Right cardiac atrium (tissue), 5 donors: ENCODE measurements around the gene FASTKD3. TPM values are rescaled to one million over a fixed set of nuclear protein-coding genes. Genes with fewer than 3 reads are reported as not detected.

Experiments
- ATAC-seq, 2 donors: fragments of 200-7000 bp; cut with Tn5 transposase; one replicate each; pipeline versions ENCODE4 v1.8.0 to v1.9.1; 2020; ENCODE audit warnings: moderate library complexity in 2 of 2, mild to moderate bottlenecking in 1 of 2
- DNase-seq, 3 donors: peaks; one replicate each; pipeline ENCODE4 v3.0.0-alpha.2; 2020
- H3K27ac ChIP-seq: one replicate; pipeline ENCODE4 v1.5.1; 2013; ENCODE audit warnings: mild to moderate bottlenecking, low read length, control low read depth, moderate library complexity
- H3K27me3 ChIP-seq: one replicate; pipeline ENCODE4 v1.6.1; 2013; ENCODE audit not compliant: control insufficient read depth, insufficient read depth
- H3K4me1 ChIP-seq: one replicate; pipeline ENCODE4 v1.6.1; 2013; ENCODE audit warnings: low read length; ENCODE audit not compliant: control insufficient read depth, insufficient read depth
- H3K4me3 ChIP-seq: one replicate; pipeline ENCODE4 v1.5.1; 2013; ENCODE audit warnings: low read length, control low read depth
- H3K9me3 ChIP-seq: one replicate; pipeline ENCODE4 v1.6.1; 2013; ENCODE audit warnings: low read length; ENCODE audit not compliant: control insufficient read depth
- WGBS: extraction: QIAGEN DNeasy Blood & Tissue Kit; methylation state at CpG from one replicate; pipeline ENCODE4 v1.1.7; 2013; 5-methylcytosine and 5-hydroxymethylcytosine counted together
- intact Hi-C, 4 donors: fragments of 100-400 bp; cut with DNase I; formaldehyde crosslinking; loops; one replicate each; pipeline versions ENCODE4 v1.11.0 to v1.14.0; 2022 to 2023
- polyA plus RNA-seq: library from polyadenylated mRNA; stranded (reverse); fragments of 200-250 nt; gene quantifications from one replicate; pipeline ENCODE4 v1.2.3, GENCODE V29; 2013
- total RNA-seq, 4 donors: library from RNA; stranded (reverse); fragmentation: NEBNext Ultra II Directional; extraction: Animal tissue kit (Norgen Biotek cat#: 25700); gene quantifications; one replicate each; pipeline ENCODE4 v1.2.1, GENCODE V29; 2021
- donor health status: healthy with polysubstance abuse.
- donor health status: DM: no; HTN: yes; CAD: no.
- donor health status: DM: no; HTN: no; CAD: no.
- donor health status: DM: no; HTN: yes; CAD: no; lungs with severe emphysema.
- donor health status: DM: yes; HTN: yes; CAD: no.

Gene FASTKD3
- total and polyA plus RNA-seq, 5 donors = 3.5 to 6.2 (median 4.9) TPM

DNA sequence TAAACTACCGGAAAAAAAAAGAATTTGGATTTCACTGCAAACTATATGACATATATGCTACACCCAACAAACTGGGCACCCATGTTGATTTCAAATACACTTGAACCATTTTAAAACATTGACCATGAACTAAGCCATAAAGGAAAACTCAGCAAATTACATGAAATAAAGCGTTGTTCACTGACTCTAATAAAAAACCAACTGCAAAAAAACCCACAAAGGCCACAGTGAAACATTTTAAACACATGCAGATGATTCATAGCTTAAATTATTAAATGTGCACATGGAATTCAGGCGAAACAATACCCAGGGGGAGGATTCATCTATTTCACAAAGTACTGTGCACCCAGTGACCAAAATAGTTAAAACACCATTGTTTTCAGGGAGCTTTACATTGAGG is 33.4 kb upstream of the FASTKD3 start:
- no peak for DNase-seq
- H3K9me3 ChIP-seq = peaks cover 4% of the 10 kb centered on the region
- WGBS = 80% methylated on average over 3 of the region's 3 CpGs
- intact Hi-C loops = no loop called here
- H3K4me1 ChIP-seq = no peaks in the 10 kb centered on the region
- no peak for ATAC-seq
- no peaks in the 10 kb centered on the region for H3K27me3 ChIP-seq
- H3K4me3 ChIP-seq = no peak overlapping the region
- H3K27ac ChIP-seq = no peak overlapping the region

DNA sequence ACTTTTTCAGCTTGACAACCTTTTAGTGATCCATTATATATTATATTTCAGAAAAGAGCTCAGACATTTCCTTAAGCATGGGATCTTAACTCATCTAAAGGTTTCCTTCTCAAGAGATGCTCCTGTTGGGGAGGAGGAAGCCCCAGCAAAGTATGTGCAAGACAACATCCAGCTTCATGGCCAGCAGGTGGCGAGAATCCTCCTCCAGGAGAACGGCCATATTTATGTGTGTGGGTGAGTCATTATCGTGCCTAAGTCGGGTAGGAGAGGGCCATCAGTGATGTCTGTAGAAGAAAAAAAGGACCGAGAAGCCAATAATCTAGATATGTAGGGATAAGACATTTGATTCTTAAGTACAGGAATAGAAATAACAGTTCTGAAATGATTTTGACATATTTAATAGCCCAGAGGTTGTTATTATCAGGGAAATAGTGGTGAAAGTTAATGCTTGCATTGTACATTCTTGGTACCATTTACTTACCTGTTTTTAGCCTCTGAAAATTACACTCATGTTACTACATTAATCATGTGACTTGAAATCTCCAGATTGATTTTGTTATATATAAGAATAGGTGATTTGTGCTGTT is 28.3 kb upstream of the FASTKD3 start:
- no peaks in the 10 kb centered on the region for H3K4me1 ChIP-seq
- 65% methylated on average over 5 of the region's 5 CpGs for WGBS
- H3K9me3 ChIP-seq = peaks cover 4% of the 10 kb centered on the region
- no peak for ATAC-seq
- DNase-seq = peak in 2 of 3 donors; percentile 19 to 35
- intact Hi-C loops = no loop called here
- H3K27me3 ChIP-seq = no peaks in the 10 kb centered on the region
- H3K27ac ChIP-seq = no peak overlapping the region
- H3K4me3 ChIP-seq = no peak overlapping the region

DNA sequence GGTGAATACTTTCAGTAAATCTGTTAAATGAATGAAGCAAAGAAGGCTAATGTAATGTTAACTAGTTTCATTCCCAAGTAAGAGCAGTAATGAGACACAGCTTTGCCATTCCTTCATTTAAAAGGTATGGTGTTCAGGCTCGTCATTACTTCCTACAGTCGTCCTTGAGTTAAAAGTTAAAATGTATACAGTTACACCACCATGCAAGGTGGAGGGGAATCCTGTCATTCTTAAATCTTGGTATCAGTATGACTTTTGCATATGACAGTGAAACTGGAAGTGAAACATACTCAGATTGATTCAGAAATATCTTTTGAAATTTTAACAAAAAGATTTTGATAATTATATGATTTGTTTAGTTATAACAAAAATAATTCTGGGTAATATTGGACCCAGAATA is 26.0 kb upstream of the FASTKD3 start:
- DNase-seq (no peak), ATAC-seq (no peak)
- Histone ChIP-seq H3K9me3 (peaks cover 2% of the 10 kb centered on the region), H3K27ac (no peak overlapping the region), H3K4me1 (no peaks in the 10 kb centered on the region), H3K4me3 (no peak overlapping the region), H3K27me3 (no peaks in the 10 kb centered on the region)
- 86% methylated on average over 2 of the region's 2 CpGs for WGBS
- intact Hi-C loops = no loop called here

GRCh38 chr5:7894439-7894838 is 25.6 kb upstream of the FASTKD3 start:
- Histone ChIP-seq H3K4me1 (no peaks in the 10 kb centered on the region), H3K4me3 (no peak overlapping the region), H3K9me3 (peaks cover under 1% of the 10 kb centered on the region), H3K27me3 (no peaks in the 10 kb centered on the region), H3K27ac (no peak overlapping the region)
- 73% methylated on average over 5 of the region's 5 CpGs for WGBS
- intact Hi-C loops = no loop called here
- ATAC-seq (no peak), DNase-seq (no peak)

GRCh38 chr5:7888901-7889300 is 20.1 kb upstream of the FASTKD3 start:
- Histone ChIP-seq H3K27me3 (no peaks in the 10 kb centered on the region), H3K9me3 (no peaks in the 10 kb centered on the region), H3K4me1 (no peaks in the 10 kb centered on the region), H3K4me3 (no peak overlapping the region), H3K27ac (no peak overlapping the region)
- DNase-seq (no peak), ATAC-seq (no peak)
- intact Hi-C loops = no loop called here
- 94% methylated on average over 9 of the region's 9 CpGs for WGBS

GRCh38 chr5:7886849-7887475 is 18.1 kb upstream of the FASTKD3 start:
- intact Hi-C loops = no loop called here
- Histone ChIP-seq H3K27ac (no peak overlapping the region), H3K9me3 (no peaks in the 10 kb centered on the region), H3K4me1 (no peaks in the 10 kb centered on the region), H3K27me3 (no peaks in the 10 kb centered on the region), H3K4me3 (no peak overlapping the region)
- DNase-seq (no peak), ATAC-seq (no peak)
- WGBS = 70% methylated on average over 7 of the region's 7 CpGs

- H3K4me3 ChIP-seq = no peak overlapping the region
- ATAC-seq = peak in 1 of 2 donors; percentile 47
Observed at GRCh38 chr5:7884491-7885267, 15.8 kb upstream of the FASTKD3 start.

DNA sequence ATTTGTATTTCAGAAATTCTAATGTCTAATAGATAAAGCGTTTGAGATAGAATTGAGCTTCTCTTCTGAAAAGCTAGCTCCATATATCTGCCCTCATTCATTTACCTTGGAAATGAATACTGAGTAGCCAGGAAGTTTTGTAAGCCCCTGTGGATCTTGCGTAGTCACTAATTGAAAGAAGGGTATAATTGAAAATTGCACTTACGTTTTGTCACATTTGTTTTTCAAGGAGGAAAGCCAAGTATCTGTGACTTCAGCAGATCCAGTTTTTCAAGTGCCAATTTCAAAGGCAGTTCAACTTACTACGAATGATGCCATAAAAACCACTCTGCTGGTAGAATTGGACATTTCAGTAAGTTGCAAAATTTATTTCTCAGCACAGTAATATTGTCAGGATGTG is 14.1 kb upstream of the FASTKD3 start:
- no peak for ATAC-seq
- Histone ChIP-seq H3K27me3 (no peaks in the 10 kb centered on the region), H3K9me3 (peaks cover 4% of the 10 kb centered on the region), H3K4me3 (no peak overlapping the region), H3K27ac (no peak overlapping the region), H3K4me1 (no peaks in the 10 kb centered on the region)
- no peak for DNase-seq
- intact Hi-C loops = no loop called here
- WGBS = 81% methylated on average over 4 of the region's 4 CpGs

More at GRCh38 chr5:7884491-7885267, 15.8 kb upstream of the FASTKD3 start:
- Histone ChIP-seq H3K27ac (no peak overlapping the region), H3K27me3 (no peaks in the 10 kb centered on the region), H3K9me3 (peaks cover 3% of the 10 kb centered on the region), H3K4me1 (no peaks in the 10 kb centered on the region)
- WGBS = 65% methylated on average over 5 of the region's 5 CpGs
- intact Hi-C loops = no loop called here
- DNase-seq = no peak

GRCh38 chr5:7881816-7882215 is 13.0 kb upstream of the FASTKD3 start:
- H3K4me3 ChIP-seq = no peak overlapping the region
- intact Hi-C loops = no loop called here
- DNase-seq (no peak), ATAC-seq (no peak)
- H3K4me1 ChIP-seq = no peaks in the 10 kb centered on the region
- no peaks in the 10 kb centered on the region for H3K27me3 ChIP-seq
- H3K9me3 ChIP-seq = peaks cover 4% of the 10 kb centered on the region
- WGBS = 90% methylated on average over 2 of the region's 2 CpGs
- no peak overlapping the region for H3K27ac ChIP-seq

DNA sequence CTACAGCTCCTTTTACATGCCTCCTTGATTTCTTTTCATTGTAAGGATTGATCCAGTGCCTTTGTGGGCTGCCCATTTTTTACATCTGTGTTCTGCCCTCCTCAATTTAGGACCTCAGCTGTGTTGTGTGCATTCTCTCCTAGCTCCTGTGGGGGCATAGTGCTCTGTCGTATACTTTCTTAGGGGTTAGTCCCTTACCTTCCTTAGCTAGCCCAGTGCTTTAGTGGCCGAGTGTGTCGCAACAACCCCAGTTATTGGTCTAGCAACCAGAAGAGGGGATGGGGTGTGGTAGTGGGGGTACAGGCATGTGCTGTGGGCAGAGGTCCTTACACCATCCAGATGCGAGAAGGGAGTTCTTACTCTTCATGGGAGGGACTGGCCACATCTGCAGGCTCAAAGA is 12.3 kb upstream of the FASTKD3 start:
- H3K4me1 ChIP-seq = no peaks in the 10 kb centered on the region
- 92% methylated on average over 4 of the region's 4 CpGs for WGBS
- ATAC-seq (no peak), DNase-seq (no peak)
- peaks cover 5% of the 10 kb centered on the region for H3K9me3 ChIP-seq
- no peak overlapping the region for H3K4me3 ChIP-seq
- no peak overlapping the region for H3K27ac ChIP-seq
- H3K27me3 ChIP-seq = no peaks in the 10 kb centered on the region
- intact Hi-C loops = no loop called here

DNA sequence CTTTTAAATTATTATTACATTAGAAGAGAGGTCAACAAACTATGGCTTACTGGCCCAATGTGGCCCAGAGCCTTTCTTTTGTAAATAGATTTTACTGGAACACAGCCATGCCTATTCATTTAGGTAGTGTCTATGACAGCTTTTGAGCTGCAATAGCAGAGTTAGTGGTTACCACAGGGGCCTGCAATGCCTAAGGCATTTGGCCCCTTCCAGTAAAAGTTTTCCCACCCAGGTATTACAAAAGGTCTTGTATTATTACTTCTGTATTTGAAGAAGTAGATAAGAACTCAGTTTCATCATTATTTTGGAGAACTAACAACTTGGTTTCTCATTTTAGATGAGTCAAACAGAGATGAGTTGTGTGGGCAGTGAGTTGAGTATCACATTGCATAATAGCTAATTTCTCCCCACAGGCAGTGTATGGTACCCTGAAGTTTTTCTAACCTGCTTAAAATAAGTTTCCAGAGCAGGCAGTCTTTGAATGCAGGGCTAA is 9.6 kb upstream of the FASTKD3 start:
- ATAC-seq = no peak
- Histone ChIP-seq H3K27me3 (no peaks in the 10 kb centered on the region), H3K9me3 (peaks cover 6% of the 10 kb centered on the region), H3K4me3 (no peak overlapping the region), H3K4me1 (no peaks in the 10 kb centered on the region), H3K27ac (no peak overlapping the region)
- DNase-seq = no peak
- intact Hi-C loops = no loop called here
